HFFc6 (cell line): ENCODE measurements around the gene TXNRD1. TPM values are rescaled to one million over a fixed set of nuclear protein-coding genes. Genes with fewer than 3 reads are reported as not detected.
A peak's percentile ranks its signal among the peaks of the same experiment; 100 is the strongest.

Experiments used
- DNase-seq: peaks from one replicate; pipeline ENCODE4 v3.0.0-alpha.2; 2018
- H3K27ac Mint-ChIP-seq: 2 replicates; pipeline ENCODE4 v1.8.0; 2020; ENCODE audit warnings: mild to moderate bottlenecking, mixed read lengths
- H3K27me3 Mint-ChIP-seq: 2 replicates; pipeline ENCODE4 v1.8.0; 2021; ENCODE audit warnings: mild to moderate bottlenecking, moderate library complexity, mixed read lengths; ENCODE audit not compliant: insufficient read depth
- H3K36me3 Mint-ChIP-seq: 2 replicates; pipeline ENCODE4 v1.8.0; 2021; ENCODE audit warnings: low read depth, mixed read lengths
- H3K4me1 Mint-ChIP-seq: 2 replicates; pipeline ENCODE4 v1.8.0; 2020; ENCODE audit warnings: low read depth, mixed read lengths
- H3K4me3 Mint-ChIP-seq: 2 replicates; pipeline ENCODE4 v1.8.0; 2020; ENCODE audit warnings: mild to moderate bottlenecking, moderate library complexity, mixed read lengths
- H3K9me3 Mint-ChIP-seq: 2 replicates; pipeline ENCODE4 v1.8.0; 2020; ENCODE audit warnings: mild to moderate bottlenecking, mixed read lengths
- total RNA-seq, 6 experiments: library from RNA; stranded (reverse); fragmentation: NEBNext Ultra II Directional; extraction: Animal tissue kit (Norgen Biotek cat#: 25700); gene quantifications; 2 replicates in 1 of 6; 3 replicates in 5 of 6; pipeline ENCODE4 v1.2.3, GENCODE V29; 2021
- TF ChIP-seq, protein P1 (sequence below): fragments of 200-600 bp; sonication (generic); IDR thresholded peaks from 2 replicates; pipeline ENCODE4 v1.5.0; 2021; ENCODE audit warnings: antibody characterized with exemption, mild to moderate bottlenecking

The TXNRD1 gene
- total RNA-seq, 6 experiments from 2014 or later = 468 to 851 (median 784) TPM

DNA sequence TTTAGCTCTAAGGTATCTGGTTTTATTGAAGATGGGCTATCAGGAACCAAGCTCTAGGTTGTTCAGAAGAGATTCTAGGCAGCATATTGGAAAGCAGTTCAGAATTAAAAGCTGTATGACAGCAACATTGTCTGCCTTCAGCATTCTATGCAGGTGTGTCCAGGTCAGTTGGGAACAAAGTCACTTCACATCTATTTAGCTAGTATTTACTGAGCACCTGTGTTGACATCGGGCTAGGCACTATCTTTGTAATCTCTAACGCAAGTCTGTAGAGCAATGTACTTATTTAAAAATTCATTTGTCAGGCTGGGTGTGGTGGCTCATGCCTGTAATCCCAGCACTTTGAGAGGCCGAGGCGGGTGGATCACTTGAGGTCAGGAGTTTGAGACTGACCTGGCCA is 81.1 kb downstream of the TXNRD1 start:
- peaks cover 86% of the 10 kb centered on the region for H3K36me3 Mint-ChIP-seq
- H3K9me3 Mint-ChIP-seq = no peaks in the 10 kb centered on the region; the same call in 1 of the 2 replicates
- H3K27ac Mint-ChIP-seq = peak overlapping the region; percentile 55; the same call in 1 of the 2 replicates
- no peak for DNase-seq
- TF ChIP-seq, protein P1, sequence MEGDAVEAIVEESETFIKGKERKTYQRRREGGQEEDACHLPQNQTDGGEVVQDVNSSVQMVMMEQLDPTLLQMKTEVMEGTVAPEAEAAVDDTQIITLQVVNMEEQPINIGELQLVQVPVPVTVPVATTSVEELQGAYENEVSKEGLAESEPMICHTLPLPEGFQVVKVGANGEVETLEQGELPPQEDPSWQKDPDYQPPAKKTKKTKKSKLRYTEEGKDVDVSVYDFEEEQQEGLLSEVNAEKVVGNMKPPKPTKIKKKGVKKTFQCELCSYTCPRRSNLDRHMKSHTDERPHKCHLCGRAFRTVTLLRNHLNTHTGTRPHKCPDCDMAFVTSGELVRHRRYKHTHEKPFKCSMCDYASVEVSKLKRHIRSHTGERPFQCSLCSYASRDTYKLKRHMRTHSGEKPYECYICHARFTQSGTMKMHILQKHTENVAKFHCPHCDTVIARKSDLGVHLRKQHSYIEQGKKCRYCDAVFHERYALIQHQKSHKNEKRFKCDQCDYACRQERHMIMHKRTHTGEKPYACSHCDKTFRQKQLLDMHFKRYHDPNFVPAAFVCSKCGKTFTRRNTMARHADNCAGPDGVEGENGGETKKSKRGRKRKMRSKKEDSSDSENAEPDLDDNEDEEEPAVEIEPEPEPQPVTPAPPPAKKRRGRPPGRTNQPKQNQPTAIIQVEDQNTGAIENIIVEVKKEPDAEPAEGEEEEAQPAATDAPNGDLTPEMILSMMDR = no peak
- H3K4me3 Mint-ChIP-seq = peak overlapping the region; percentile 48
- peaks cover 64% of the 10 kb centered on the region for H3K27me3 Mint-ChIP-seq
- H3K4me1 Mint-ChIP-seq = peaks cover 96% of the 10 kb centered on the region

DNA sequence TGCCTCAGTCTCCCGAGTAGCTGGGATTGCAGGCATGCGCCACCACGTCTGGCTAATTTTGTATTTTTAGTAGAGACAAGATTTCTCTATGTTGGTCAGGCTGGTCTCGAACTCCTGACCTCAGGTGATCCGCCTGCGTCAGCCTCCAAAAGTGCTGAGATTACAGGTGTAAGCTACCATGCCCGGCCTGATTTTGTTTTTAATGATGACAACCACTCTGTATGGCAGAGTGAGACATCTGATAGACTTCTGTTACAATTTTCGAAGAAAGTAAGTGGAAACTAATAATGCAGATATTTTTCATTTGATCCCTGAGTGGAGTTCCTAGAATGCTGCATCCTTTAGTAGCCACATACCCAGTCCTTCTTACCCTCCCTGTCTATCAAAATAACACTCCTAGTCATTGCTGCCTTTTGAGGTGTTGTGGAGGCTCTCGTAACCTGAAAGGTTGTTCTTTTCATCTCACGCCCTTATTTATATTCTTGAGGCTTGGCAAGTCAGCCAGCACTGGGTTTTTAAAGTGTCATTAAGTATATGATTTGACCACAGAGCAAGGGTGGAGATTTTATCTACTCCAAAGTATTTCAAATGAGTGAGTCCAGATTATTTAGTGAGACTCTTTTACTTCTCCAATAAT is 82.0 kb downstream of the TXNRD1 start:
- peaks cover 83% of the 10 kb centered on the region for H3K36me3 Mint-ChIP-seq
- peak overlapping the region; percentile 47 for H3K4me3 Mint-ChIP-seq
- no peaks in the 10 kb centered on the region; the same call in 1 of the 2 replicates for H3K9me3 Mint-ChIP-seq
- TF ChIP-seq, protein P1 = no peak
- H3K27me3 Mint-ChIP-seq = peaks cover 69% of the 10 kb centered on the region
- peaks cover 96% of the 10 kb centered on the region for H3K4me1 Mint-ChIP-seq
- no peak for DNase-seq
- H3K27ac Mint-ChIP-seq = peak overlapping the region; percentile 77

DNA sequence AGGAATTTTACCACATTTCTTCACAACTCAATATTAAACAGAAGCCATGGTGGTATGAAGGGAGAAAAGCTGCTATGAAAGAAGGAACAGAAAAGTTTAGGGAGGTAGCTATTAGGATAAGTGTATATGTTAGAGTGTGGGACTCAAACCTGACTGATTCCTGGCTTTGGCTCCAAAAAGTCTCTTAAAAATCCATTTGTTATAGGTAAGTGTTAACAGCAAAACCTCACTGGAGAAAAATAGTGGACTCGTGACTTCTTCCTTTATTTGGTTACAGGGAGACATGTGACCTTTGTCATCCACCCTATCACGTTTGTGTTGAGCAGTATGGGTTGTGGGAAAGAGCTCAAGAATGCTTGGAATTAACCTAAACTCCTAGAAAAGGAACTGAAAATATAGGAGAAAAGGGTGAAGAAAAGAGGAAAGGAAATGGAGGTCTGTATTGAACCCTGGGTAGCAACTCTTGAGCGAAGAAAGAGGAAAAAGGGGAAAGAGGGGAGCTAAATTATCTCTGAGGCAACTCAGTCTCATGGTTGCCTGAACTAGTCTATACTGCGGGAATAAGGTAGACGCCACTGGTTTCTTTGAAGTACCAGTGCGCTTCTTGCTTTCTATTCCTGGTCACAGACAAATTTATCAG is 84.4 kb downstream of the TXNRD1 start:
- Mint-ChIP-seq H3K27ac (peak overlapping the region; percentile 60), H3K4me1 (peaks cover 96% of the 10 kb centered on the region), H3K9me3 (peaks cover 6% of the 10 kb centered on the region), H3K27me3 (peaks cover 78% of the 10 kb centered on the region), H3K4me3 (peak overlapping the region; percentile 72), H3K36me3 (peaks cover 86% of the 10 kb centered on the region)
- DNase-seq = no peak
- TF ChIP-seq, protein P1 = no peak

DNA sequence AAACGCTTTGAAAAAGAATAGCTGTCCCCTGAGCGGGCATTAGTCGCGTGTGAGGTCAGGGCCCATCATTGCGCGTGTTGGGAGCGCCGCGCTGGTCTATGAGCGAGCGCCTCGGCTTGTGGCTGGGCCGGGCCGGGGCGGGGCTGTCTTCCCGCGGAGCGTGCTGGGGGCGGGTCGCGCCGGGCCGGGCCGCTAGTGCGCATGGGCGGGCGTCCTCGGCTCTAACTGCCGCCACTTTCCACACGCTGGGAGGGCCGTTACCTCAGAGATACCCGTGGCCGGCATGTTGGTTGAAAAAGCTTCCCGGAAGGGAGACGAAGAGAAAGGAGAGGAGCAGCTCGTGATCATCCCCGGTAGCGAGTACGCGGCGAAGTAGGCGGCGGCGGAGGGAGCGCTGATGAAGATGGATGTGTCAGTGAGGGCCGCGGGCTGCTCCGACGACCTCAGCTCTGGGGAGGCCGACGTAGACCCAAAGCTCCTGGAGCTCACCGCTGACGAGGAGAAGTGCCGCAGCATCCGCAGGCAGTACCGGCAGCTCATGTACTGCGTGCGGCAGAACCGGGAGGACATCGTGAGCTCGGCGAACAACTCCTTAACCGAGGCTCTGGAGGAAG is 88.1 kb downstream of the TXNRD1 start, which contains the start of gene EID3:
TSS of gene EID3 (plus strand) at position 202 of the 614 bp plus-strand sequence. CDS start at position 398, 196 bp downstream.
- TF ChIP-seq, protein P1 = no peak
- Mint-ChIP-seq H3K4me1 (peaks cover 90% of the 10 kb centered on the region), H3K27ac (peak within 1 kb of the TSS; percentile 94), H3K9me3 (peaks cover 6% of the 10 kb centered on the region), H3K27me3 (peaks cover 68% of the 10 kb centered on the region), H3K36me3 (peaks cover 84% of the 10 kb centered on the region), H3K4me3 (peak within 1 kb of the TSS; percentile 88)
- peak; percentile 67 for DNase-seq

DNA sequence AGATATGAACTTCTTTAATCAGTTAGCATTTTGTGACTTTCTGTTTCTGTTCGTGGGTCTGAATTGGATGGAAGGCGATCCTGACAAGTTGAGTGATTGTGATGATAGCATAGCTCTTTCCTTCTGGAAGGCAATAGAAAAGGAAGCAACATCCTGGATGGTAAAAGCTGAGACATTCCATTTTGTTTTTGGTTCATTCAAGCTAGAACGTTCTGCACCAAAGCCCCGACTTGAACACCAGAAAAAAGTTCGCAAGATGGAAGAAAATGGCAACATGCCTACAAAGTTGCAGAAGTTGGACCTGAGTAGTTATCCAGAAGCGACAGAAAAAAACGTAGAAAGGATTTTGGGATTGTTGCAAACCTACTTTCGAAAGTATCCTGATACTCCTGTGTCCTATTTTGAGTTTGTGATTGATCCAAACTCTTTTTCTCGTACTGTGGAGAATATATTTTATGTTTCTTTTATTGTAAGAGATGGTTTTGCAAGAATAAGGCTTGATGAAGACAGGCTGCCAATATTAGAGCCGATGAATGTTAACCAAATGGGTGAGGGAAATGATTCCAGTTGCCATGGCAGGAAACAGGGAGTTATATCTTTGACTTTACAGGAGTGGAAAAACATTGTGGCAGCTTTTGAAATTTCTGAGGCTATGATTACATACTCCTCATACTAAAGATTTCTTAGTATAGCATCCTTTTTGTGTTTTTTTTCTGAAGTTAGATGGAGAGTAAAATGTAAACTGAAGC is 88.9 kb downstream of the TXNRD1 start:
- no peak for DNase-seq
- peaks cover 81% of the 10 kb centered on the region for H3K36me3 Mint-ChIP-seq
- H3K9me3 Mint-ChIP-seq = peaks cover 6% of the 10 kb centered on the region; the same call in 1 of the 2 replicates
- peaks cover 61% of the 10 kb centered on the region for H3K27me3 Mint-ChIP-seq
- H3K4me1 Mint-ChIP-seq = peaks cover 87% of the 10 kb centered on the region
- peak overlapping the region; percentile 88 for H3K4me3 Mint-ChIP-seq
- TF ChIP-seq, protein P1 = no peak
- H3K27ac Mint-ChIP-seq = peak overlapping the region; percentile 94
